GM23338 (cell line): ENCODE results near the gene ZDHHC15.

Source experiments
- CREB1 ChIP-seq: fragments of 250-450 bp; sonication (Bioruptor Pico); IDR thresholded peaks from 2 replicates; pipeline ENCODE4 v1.5.0; 2020; ENCODE audit warnings: low read depth, mild to moderate bottlenecking, moderate library complexity
- CTCF ChIP-seq, 2 experiments: fragments of 200-600 bp in 1 of 2; sonication (generic) in 1 of 2; conservative IDR thresholded peaks; 2 replicates each; pipeline versions ENCODE4 v1.5.1 to v1.6.1; 2016 to 2017; ENCODE audit warnings: antibody characterized with exemption in 2 of 2, low read depth in 2 of 2, mild to moderate bottlenecking in 2 of 2, moderate library complexity in 1 of 2

- TF ChIP-seq CTCF (conservative IDR thresholded peaks at IDR 0.05; ENCODE audit: low read depth in 2 of 2), result no peak
- TF ChIP-seq CREB1, result no peak
These were observed 185.3 kb downstream of the ZDHHC15 start for GRCh38 chrX:75337525-75337924.
